ENCODE results near the gene RAPGEF5.

GRCh38 chr7:22386865-22387264 is 29.9 kb upstream of the RAPGEF5 start:
- TF ChIP-seq EGR1 (IDR thresholded peaks at IDR 0.05; ENCODE audit: low read depth in 2 of 2) (no peak), CTCF (IDR thresholded peaks at IDR 0.05; ENCODE audit: low read depth, low read length, missing input control) (no peak), GABPA (IDR thresholded peaks at IDR 0.05 in 1 of 2, conservative IDR thresholded peaks at IDR 0.05 in 1 of 2) (no peak), ATF3 (IDR thresholded peaks at IDR 0.05) (no peak), YY1 (IDR thresholded peaks at IDR 0.05) (no peak), FOXA1 (IDR thresholded peaks at IDR 0.05) (no peak), RXRA (IDR thresholded peaks at IDR 0.05) (no peak), MAX (IDR thresholded peaks at IDR 0.05) (no peak), RAD21 (IDR thresholded peaks at IDR 0.05) (no peak), SP1 (IDR thresholded peaks at IDR 0.05) (no peak), JUND (IDR thresholded peaks at IDR 0.05) (no peak), TAF1 (conservative IDR thresholded peaks at IDR 0.05) (no peak), REST (IDR thresholded peaks at IDR 0.05) (no peak), FOXA2 (IDR thresholded peaks at IDR 0.05) (no peak)
